Transverse colon (tissue), 4 donors: ENCODE results near the gene PACRG.

Experiments
- EP300 ChIP-seq: sonication (generic); formaldehyde crosslinking; IDR thresholded peaks from one replicate; pipeline ENCODE4 v1.6.1; 2017; ENCODE audit warnings: antibody characterized with exemption, low read depth
- POLR2A ChIP-seq: fragments of 450-650 bp; IDR thresholded peaks from one replicate; pipeline ENCODE4 v1.6.1; 2016; ENCODE audit warnings: antibody characterized with exemption, mild to moderate bottlenecking, moderate library complexity
- POLR2AphosphoS5 ChIP-seq, 3 donors: sonication (generic); formaldehyde crosslinking; IDR thresholded peaks; one replicate each; pipeline ENCODE4 v1.6.1; 2016; ENCODE audit warnings: antibody characterized with exemption in 3 of 3
- TF ChIP-seq, protein P1 (sequence below), 5 experiments: fragments of 200-600 bp in 3 of 5; fragments of 450-650 bp in 2 of 5; sonication (generic) in 3 of 5; IDR thresholded peaks; 1 replicate in 2 of 5; 2 replicates in 3 of 5; pipeline ENCODE4 v1.5.1; 2016 to 2017; ENCODE audit warnings: antibody characterized with exemption in 5 of 5, inconsistent platforms in 3 of 5, mild to moderate bottlenecking in 2 of 5, moderate library complexity in 1 of 5

DNA sequence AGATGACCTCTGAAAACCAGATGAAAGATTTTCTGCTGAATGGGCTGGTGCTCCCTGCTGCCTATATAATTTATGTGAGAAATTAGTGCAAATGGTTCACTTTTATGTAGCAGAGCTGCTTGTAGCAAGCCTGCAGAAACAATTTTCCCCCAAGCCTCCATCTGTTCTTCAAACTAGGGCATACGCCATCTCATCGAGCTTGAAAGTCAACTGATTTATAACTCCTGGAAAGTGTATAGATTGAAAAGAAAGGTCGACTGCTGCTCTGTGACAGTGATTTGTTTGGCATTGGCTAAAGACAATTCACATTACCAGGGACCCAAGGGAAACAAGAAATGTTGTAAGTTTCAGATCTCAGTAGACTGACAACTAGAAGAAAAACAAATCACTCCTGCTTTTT lies 93.3 kb downstream of the PACRG start:
- TF ChIP-seq EP300 (no peak), POLR2AphosphoS5 (IDR thresholded peaks at IDR 0.05) (no peak), POLR2A (no peak)
- TF ChIP-seq, protein P1, sequence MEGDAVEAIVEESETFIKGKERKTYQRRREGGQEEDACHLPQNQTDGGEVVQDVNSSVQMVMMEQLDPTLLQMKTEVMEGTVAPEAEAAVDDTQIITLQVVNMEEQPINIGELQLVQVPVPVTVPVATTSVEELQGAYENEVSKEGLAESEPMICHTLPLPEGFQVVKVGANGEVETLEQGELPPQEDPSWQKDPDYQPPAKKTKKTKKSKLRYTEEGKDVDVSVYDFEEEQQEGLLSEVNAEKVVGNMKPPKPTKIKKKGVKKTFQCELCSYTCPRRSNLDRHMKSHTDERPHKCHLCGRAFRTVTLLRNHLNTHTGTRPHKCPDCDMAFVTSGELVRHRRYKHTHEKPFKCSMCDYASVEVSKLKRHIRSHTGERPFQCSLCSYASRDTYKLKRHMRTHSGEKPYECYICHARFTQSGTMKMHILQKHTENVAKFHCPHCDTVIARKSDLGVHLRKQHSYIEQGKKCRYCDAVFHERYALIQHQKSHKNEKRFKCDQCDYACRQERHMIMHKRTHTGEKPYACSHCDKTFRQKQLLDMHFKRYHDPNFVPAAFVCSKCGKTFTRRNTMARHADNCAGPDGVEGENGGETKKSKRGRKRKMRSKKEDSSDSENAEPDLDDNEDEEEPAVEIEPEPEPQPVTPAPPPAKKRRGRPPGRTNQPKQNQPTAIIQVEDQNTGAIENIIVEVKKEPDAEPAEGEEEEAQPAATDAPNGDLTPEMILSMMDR (IDR thresholded peaks at IDR 0.05): no peak
